ENCODE results near the gene TRIAP1. TPM values are rescaled to one million over a fixed set of nuclear protein-coding genes. Genes with fewer than 3 reads are reported as not detected.

Gene TRIAP1
- total and polyA plus RNA-seq, 4 donors = 9.6 to 32.9 (median 22.8) TPM

DNA sequence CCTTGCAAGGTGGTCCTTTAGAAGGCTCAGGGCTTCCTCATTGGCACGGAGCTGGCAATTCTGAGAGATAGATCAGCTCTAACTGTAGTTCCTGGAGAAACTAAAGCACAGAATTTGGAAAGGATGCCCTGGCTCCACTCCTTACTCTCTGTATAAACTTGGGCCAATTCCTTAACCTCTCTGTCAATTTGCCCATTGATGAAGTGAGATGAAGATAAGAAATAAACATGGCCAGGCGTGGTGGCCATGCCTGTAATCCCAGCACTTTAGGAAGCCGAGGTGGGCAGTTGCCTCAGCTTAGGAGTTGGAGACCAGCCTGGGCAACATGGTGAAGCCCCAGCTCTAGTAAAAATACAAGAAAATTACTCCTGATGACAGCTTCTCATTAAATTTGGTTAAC lies 42.3 kb downstream of the TRIAP1 start:
- 66 to 88% methylated on average over 3 of the region's 3 CpGs for WGBS, 2 donors
- DNase-seq (peak; percentile 20 to 78 (median 67)), ATAC-seq (ENCODE audit: insufficient read depth, low FRiP score) (no peak)
- no peaks in the 10 kb centered on the region for H3K9me3 ChIP-seq (ENCODE audit: control insufficient read depth in 4 of 4, insufficient read depth in 3 of 4, low read length in 3 of 4)
- no peaks in the 10 kb centered on the region for H3K27me3 ChIP-seq (ENCODE audit: control insufficient read depth in 3 of 3, insufficient read depth in 3 of 3, low read length in 2 of 3)
- H3K9ac ChIP-seq (ENCODE audit: insufficient read depth in 1 of 2, low read length in 2 of 2) = no peak overlapping the region
- H3K36me3 ChIP-seq (ENCODE audit: control insufficient read depth in 4 of 4, insufficient read depth in 4 of 4, low read length in 4 of 4) = no peaks in the 10 kb centered on the region
- H3K4me1 ChIP-seq (ENCODE audit: control insufficient read depth in 5 of 5, insufficient read depth in 5 of 5, low read length in 5 of 5) = peaks cover 0 to 16% (median 10%) of the 10 kb centered on the region in 5 donors
- H3K27ac ChIP-seq (ENCODE audit: low read depth in 1 of 2, low read length in 1 of 2) = no peak overlapping the region
- H3K4me3 ChIP-seq = no peak overlapping the region
- no peak for TF ChIP-seq CTCF (IDR thresholded peaks at IDR 0.05; ENCODE audit: control extremely low read depth, extremely low read depth)

- Histone ChIP-seq H3K4me3 (no peak overlapping the region), H3K27ac (ENCODE audit: low read depth in 1 of 2, low read length in 1 of 2) (no peak overlapping the region), H3K9me3 (ENCODE audit: control insufficient read depth in 4 of 4, insufficient read depth in 3 of 4, low read length in 3 of 4) (no peaks in the 10 kb centered on the region), H3K4me1 (ENCODE audit: control insufficient read depth in 5 of 5, insufficient read depth in 5 of 5, low read length in 5 of 5) (peaks cover 0 to 16% (median 10%) of the 10 kb centered on the region in 5 donors), H3K36me3 (ENCODE audit: control insufficient read depth in 4 of 4, insufficient read depth in 4 of 4, low read length in 4 of 4) (no peaks in the 10 kb centered on the region), H3K9ac (ENCODE audit: insufficient read depth in 1 of 2, low read length in 2 of 2) (no peak overlapping the region), H3K27me3 (ENCODE audit: control insufficient read depth in 3 of 3, insufficient read depth in 3 of 3, low read length in 2 of 3) (peaks cover 0 to 5% (median 0%) of the 10 kb centered on the region in 3 donors)
- ATAC-seq (ENCODE audit: insufficient read depth, low FRiP score) = no peak
- peak; percentile 17 to 38 (median 18) for DNase-seq
- WGBS, 2 donors = 44 to 50% methylated on average over 13 of the region's 13 CpGs
- no peak for TF ChIP-seq CTCF (IDR thresholded peaks at IDR 0.05; ENCODE audit: control extremely low read depth, extremely low read depth)
These were observed 44.0 kb downstream of the TRIAP1 start for GRCh38 chr12:120402217-120402616.

DNA sequence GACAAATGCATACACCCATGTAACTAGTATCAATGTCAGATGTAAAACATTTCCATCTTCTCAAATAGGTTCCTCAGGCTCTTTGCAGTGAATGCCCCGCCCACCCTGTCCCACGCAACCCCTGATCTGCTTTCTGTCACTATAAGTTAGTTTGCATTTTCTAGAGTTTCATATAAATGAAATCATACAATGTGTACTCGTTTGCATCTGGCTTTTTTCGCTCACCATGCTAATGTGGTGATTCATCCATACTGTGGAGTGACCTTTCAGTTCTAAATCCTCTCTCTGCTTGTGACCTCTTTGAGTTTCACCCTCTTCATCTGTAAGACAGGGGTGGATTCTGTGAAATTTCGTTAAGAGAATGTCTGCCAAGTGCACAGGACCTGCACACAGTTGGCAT lies 46.7 kb downstream of the TRIAP1 start:
- peaks cover 0 to 5% (median 0%) of the 10 kb centered on the region in 3 donors for H3K27me3 ChIP-seq (ENCODE audit: control insufficient read depth in 3 of 3, insufficient read depth in 3 of 3, low read length in 2 of 3)
- H3K4me1 ChIP-seq (ENCODE audit: control insufficient read depth in 5 of 5, insufficient read depth in 5 of 5, low read length in 5 of 5) = peaks cover 0 to 16% (median 10%) of the 10 kb centered on the region in 5 donors
- no peaks in the 10 kb centered on the region for H3K36me3 ChIP-seq (ENCODE audit: control insufficient read depth in 4 of 4, insufficient read depth in 4 of 4, low read length in 4 of 4)
- no peak overlapping the region for H3K4me3 ChIP-seq
- TF ChIP-seq CTCF (IDR thresholded peaks at IDR 0.05; ENCODE audit: control extremely low read depth, extremely low read depth) = no peak
- no peak overlapping the region for H3K9ac ChIP-seq (ENCODE audit: insufficient read depth in 1 of 2, low read length in 2 of 2)
- H3K9me3 ChIP-seq (ENCODE audit: control insufficient read depth in 4 of 4, insufficient read depth in 3 of 4, low read length in 3 of 4) = no peaks in the 10 kb centered on the region
- 81 to 94% methylated on average over 5 of the region's 5 CpGs for WGBS, 2 donors
- DNase-seq (no peak), ATAC-seq (ENCODE audit: insufficient read depth, low FRiP score) (no peak)
- no peak overlapping the region for H3K27ac ChIP-seq (ENCODE audit: low read depth in 1 of 2, low read length in 1 of 2)
